Kidney glomerular epithelial cell (primary cell): ENCODE data around the gene GIPC1.

Experiments used
- DNase-seq: peaks from one replicate; lab custom pipeline; 2025; lab: John Stamatoyannopoulos, UW

GIPC1 gene

DNA sequence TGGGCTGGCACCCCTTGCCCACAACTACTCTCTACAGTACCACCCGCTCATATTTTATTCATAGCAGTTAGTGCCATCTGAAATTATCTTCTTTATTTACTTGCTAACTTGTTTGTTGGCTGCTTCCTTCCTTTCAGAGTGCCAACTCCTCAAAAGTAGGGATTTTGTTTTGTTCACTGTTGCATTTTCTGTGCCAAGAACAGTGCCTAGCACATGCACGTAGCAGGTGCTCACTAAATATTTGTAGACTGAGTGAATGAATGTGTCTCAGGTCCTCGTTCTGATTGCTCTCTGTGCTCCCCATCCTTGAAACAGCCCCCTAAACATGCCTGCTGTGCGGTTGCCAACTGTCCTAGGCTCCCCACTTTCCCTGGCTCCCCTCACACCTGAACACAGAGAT lies 1.5 kb downstream of the GIPC1 start:
- no peak for DNase-seq

GRCh38 chr19:14492756-14493337 lies 3.1 kb downstream of the GIPC1 start:
- DNase-seq: no peak

DNA sequence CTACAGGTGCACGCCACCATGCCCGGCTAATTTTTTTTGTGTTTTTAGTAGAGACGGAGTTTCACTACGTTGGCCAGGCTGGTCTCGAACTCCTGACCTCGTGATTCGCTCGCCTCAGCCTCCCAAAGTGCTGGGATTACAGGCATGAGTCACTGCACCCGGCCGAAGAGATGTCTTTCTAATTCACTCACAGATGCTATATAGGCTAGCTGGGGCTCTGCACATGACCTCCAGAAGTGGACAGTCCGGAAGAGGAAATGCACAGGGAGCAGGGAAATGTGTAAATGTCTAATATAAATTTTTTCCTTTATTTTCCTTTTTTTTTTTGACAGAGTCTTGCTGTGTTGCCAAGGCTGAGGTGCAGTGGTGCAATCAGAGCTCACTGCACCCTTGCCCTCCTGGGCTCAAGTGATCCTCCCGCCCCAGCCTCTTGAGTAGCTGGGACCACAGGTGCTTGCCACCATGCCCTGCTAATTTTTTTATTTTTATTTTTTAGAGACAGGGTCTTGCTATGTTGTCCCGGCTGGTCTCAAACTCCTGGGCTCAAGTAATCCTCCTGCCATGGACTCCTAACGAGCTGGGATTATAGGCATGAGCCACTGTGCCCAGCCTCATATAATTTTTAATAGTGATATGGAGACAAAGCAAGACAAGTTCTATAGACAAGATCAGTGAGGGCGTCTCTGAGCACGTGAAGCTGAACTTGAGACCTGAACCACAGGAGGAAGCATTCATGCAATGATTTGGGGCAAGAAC lies 8.4 kb downstream of the GIPC1 start:
- no peak for DNase-seq

DNA sequence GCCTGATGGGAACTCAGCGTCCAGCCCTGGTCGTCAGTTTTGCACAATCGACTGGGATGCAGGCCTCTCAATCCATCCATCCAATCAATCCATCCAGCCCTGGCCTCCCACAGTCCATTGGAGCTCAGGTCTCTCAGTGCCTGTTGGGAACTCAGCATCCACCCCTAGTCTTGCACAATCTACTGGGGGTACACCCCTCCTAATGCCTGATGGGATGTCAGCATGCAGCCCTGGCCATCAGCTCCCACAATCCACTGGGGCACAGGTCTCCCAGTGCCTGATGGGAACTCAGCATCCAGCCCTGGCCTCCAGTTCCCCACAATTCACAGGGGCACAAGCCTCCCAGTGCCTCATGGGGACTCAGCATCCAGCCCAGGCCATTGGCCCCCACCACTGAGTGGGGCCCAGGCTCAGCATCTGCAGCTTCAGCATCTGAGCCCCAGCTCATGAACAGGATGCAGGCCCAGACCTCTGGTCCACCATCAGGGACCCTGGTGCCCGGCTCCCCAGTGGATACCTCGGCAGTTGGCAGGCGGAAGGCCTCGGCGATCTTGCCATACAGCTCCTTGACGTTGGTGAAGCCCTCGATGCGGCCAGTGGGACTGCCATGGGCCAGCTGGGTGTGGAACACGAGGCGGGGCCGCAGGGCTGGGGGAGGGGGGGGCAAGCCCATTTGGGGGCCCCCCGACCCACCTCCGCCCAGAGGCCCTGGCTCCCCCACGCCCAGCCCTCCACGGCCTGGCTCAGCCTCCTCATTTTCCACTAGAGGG lies 13.6 kb downstream of the GIPC1 start:
- no peak for DNase-seq

DNA sequence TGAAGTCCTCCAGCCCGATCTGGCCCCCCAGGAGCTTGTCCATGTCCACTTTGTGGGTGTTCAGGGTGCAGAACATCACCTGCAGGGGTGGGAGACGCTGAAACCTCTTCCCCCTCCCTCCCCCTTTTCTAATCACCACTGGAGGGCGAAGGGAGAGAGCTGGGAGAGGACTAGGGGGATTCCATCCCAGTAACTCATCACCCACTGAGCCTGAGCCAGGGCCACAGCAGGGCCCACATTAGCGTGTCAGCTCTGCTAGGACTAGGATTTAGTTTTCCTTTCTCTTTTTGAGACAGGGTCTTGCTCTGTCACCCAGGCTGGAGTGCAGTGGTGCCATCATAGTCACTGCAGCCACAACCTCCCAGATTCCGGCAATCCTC lies 15.2 kb downstream of the GIPC1 start:
- no peak for DNase-seq

DNA sequence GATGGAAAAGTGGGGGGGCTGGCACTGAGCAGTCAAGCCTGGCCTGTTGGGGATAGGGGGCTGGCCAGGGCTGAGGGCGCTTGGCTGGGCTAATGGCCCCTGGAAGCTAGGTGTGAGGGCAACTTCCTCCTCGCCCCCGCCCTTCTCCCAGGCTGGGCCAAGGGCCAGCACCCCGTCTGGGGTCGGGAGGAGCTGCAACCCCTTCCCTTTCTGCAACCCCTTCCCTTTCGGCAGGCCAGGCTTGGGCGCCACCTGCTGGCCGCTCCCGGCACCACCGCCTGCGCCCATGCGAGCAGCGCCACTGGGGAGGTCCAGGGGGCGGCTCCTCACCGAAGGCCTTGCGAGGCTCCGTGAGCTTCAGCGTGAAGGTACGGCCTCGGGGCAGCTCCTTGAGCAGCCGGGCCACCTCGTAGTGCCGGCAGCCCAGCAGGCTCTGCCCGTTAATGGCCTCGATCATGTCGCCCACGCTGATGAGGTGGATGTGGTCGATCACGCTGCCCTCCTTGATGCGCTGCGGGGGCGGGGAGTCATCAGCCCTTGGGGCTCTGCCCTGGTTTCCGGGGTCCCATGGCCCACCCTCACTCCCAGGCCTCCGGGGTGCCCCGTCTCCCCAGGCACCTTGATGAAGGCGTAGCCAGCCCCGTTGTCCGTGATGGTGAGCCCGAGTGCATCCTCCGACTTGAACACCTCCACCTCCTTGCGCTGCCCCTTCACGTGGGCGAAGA lies 15.8 kb downstream of the GIPC1 start:
- DNase-seq: no peak

GRCh38 chr19:14479309-14479974 lies 16.5 kb downstream of the GIPC1 start:
- DNase-seq: no peak

DNA sequence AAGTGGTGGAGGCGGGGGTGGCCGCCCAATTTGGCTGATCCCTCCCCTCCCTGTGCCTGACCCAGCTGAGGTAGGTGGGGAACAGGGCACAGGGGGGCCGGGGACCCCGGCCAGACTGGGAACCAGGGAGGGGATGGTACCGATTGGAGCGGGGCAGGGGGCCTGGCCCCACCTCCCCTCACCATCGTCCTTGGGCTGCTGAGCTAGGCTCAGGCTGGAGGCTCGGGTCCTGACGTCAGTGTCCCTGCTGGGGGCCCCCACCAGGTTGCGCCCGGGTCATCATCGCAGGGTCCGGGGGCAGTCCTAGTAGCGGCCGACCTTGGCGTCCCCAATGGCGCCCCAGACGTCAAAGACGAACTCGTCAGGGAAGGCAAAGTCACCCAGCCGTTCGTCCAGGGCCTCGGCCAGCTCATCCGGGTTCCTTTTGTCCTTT lies 17.8 kb downstream of the GIPC1 start:
- no peak for DNase-seq

- no peak for DNase-seq
Measured at GRCh38 chr19:14477418-14478112, 18.4 kb downstream of the GIPC1 start.

- DNase-seq: no peak
Measured at GRCh38 chr19:14476673-14477401, 19.1 kb downstream of the GIPC1 start.

- no peak for DNase-seq
Measured at GRCh38 chr19:14476327-14476672, 19.6 kb downstream of the GIPC1 start.

DNA sequence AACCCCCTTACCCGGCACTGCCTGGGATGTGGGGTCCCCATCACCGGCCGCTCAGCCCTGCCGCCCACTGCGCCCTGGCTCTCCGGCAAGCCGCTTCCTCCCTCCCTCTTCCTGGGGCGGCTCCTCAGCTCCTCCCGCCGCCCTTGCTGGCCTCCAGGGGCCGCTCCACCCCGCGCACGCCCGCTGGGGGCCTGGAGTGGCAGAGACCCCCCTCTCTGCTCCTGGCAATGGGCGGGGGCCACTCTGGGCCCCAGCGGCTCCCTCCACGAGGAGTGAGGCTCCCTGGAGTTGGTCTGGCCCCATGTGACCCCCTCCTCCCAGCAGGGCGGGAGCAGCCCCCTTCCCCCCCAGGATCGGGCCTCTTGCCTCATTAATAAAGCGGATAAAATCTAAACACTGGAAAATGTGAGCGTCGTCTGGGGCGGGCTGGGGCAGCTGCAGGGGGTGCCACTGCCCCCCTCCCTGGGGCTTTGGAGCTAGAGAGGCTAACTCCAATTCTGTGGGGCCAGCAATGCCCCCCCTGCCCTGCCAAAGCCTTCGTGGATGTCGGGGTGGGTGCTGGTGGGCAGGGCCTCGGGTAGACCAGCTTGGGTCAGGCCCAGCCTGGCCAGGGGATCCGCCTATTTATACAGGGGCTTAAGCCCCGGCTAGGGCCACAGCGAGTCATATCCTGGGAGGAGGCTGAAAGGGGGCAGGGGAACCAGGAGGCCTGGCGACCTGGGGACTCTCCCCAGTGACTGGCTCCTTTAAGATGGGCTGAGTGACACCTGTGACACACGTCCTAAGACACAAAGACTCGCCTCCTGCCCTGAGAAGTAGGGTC lies 20.5 kb downstream of the GIPC1 start, which contains the start of gene PTGER1:
PTGER1 (minus strand) TSS at position 104 of the 823 bp plus-strand sequence. CDS start 1,034 bp downstream, outside the sequence.
- no peak for DNase-seq

- no peak for DNase-seq
Measured at GRCh38 chr19:14474827-14475226, 21.1 kb downstream of the GIPC1 start.

GRCh38 chr19:14473978-14474578 lies 21.8 kb downstream of the GIPC1 start:
- no peak for DNase-seq

GRCh38 chr19:14473073-14473977 lies 22.6 kb downstream of the GIPC1 start:
- no peak for DNase-seq

GRCh38 chr19:14472202-14472938 lies 23.6 kb downstream of the GIPC1 start:
- no peak for DNase-seq

DNA sequence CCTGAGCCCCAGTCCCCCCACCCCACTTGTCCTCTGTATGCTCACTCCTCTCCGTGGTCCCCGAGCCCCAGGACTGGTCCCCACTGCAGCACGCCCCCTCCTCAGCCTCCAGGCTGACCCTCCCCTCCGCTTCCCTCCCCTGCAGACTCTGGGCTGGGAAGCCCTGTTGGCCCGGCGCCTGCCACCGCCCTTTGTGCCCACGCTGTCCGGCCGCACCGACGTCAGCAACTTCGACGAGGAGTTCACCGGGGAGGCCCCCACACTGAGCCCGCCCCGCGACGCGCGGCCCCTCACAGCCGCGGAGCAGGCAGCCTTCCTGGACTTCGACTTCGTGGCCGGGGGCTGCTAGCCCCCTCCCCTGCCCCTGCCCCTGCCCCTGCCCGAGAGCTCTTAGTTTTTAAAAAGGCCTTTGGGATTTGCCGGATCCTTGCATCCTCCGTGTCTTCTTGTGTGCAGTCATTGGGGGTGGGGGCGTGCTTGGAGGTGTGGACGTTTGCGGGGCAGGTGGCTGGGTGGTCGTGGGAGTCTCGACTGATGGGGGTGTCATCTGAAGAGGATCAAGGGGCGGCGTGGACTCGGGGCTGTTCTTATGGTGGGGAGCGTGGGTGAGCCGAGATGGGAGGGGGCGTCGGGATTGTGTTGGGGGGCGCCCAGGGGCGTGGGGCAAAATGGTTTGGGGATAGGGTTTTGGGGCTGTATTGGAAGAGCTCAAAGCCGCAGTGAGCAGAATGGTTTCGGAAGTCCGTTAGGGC lies 24.3 kb downstream of the GIPC1 start:
- no peak for DNase-seq
